Endodermal cell (in vitro differentiated cells): ENCODE data around the gene MTA2. TPM values are rescaled to one million over a fixed set of nuclear protein-coding genes. Genes with fewer than 3 reads are reported as not detected.

Experiments used
- DNase-seq: peaks from one replicate; pipeline ENCODE4 v3.0.0-alpha.2; 2017
- H3K27ac ChIP-seq: 2 replicates; pipeline ENCODE4 v1.5.1; 2013; ENCODE audit warnings: mild to moderate bottlenecking, low read depth, low read length, moderate library complexity
- H3K27me3 ChIP-seq: 2 replicates; pipeline ENCODE4 v1.6.1; 2013; ENCODE audit warnings: mild to moderate bottlenecking, low read length, moderate library complexity; ENCODE audit not compliant: insufficient read depth, control insufficient read depth, poor library complexity, severe bottlenecking
- H3K36me3 ChIP-seq: 2 replicates; pipeline ENCODE4 v1.7.0; 2013; ENCODE audit warnings: mild to moderate bottlenecking, low read length, moderate library complexity; ENCODE audit not compliant: control insufficient read depth, insufficient read depth
- H3K4me1 ChIP-seq: one replicate; pipeline ENCODE4 v1.7.0; 2013; ENCODE audit warnings: low read length; ENCODE audit not compliant: control insufficient read depth, insufficient read depth
- H3K4me3 ChIP-seq: 2 replicates; pipeline ENCODE4 v1.5.1; 2013; ENCODE audit warnings: mild to moderate bottlenecking, low read length, moderate library complexity
- H3K9ac ChIP-seq: 2 replicates; pipeline ENCODE4 v1.6.1; 2013; ENCODE audit warnings: mild to moderate bottlenecking, low read length, moderate library complexity; ENCODE audit not compliant: poor library complexity, severe bottlenecking; ENCODE audit errors: extremely low read depth
- H3K9me3 ChIP-seq: 2 replicates; pipeline ENCODE4 v1.6.1; 2013; ENCODE audit warnings: mild to moderate bottlenecking, low read length, moderate library complexity; ENCODE audit not compliant: control insufficient read depth
- H3K27ac Mint-ChIP-seq: 2 replicates; pipeline ENCODE4 v1.8.0; 2020; ENCODE audit warnings: mixed read lengths
- H3K27me3 Mint-ChIP-seq: 2 replicates; pipeline ENCODE4 v1.8.0; 2021; ENCODE audit warnings: mild to moderate bottlenecking, mixed read lengths; ENCODE audit not compliant: insufficient read depth
- H3K36me3 Mint-ChIP-seq: 2 replicates; pipeline ENCODE4 v1.8.0; 2020; ENCODE audit warnings: low read depth, mixed read lengths
- H3K4me1 Mint-ChIP-seq: 2 replicates; pipeline ENCODE4 v1.8.0; 2020; ENCODE audit warnings: mixed read lengths
- H3K4me3 Mint-ChIP-seq: 2 replicates; pipeline ENCODE4 v1.8.0; 2020; ENCODE audit warnings: mild to moderate bottlenecking, moderate library complexity, mixed read lengths
- H3K9me3 Mint-ChIP-seq: 2 replicates; pipeline ENCODE4 v1.8.0; 2020; ENCODE audit warnings: mild to moderate bottlenecking, mixed read lengths
- CTCF ChIP-seq: fragments of 200-600 bp; sonication (generic); conservative IDR thresholded peaks from 2 replicates; pipeline ENCODE4 v1.5.0; 2021; ENCODE audit warnings: antibody characterized with exemption, mild to moderate bottlenecking
- WGBS, 2 experiments: methylation state at CpG; one replicate each; pipeline versions ENCODE4 v1.1.5 to v1.1.7; 2013; ENCODE audit warnings: missing lambda C conversion rate in 2 of 2, mixed read lengths in 1 of 2; ENCODE audit not compliant: insufficient coverage in 1 of 2, insufficient read length in 1 of 2; 5-methylcytosine and 5-hydroxymethylcytosine counted together
- total RNA-seq, 2 donors: library from RNA; stranded (reverse); fragmentation: NEBNext Ultra II Directional in 1 of 2; extraction: Animal tissue kit (Norgen Biotek cat#: 25700) in 1 of 2; gene quantifications; 2 replicates in 1 of 2; 3 replicates in 1 of 2; pipeline ENCODE4 v1.2.1, GENCODE V29; 2021

Gene MTA2
- total RNA-seq, 2 donors from 2014 or later: 131 to 155 TPM

- Histone ChIP-seq H3K27me3 (no peaks in the 10 kb centered on the region), H3K27ac (no peak overlapping the region), H3K9ac (no peak overlapping the region), H3K36me3 (peaks cover 45% of the 10 kb centered on the region), H3K4me1 (peaks cover 8% of the 10 kb centered on the region), H3K4me3 (no peak overlapping the region), H3K9me3 (no peaks in the 10 kb centered on the region)
- 94 to 98% methylated on average over 6 to 14 of the region's 14 CpGs for WGBS, 2 experiments
- Mint-ChIP-seq H3K27me3 (no peaks in the 10 kb centered on the region), H3K27ac (peak overlapping the region; percentile 26), H3K4me3 (peak overlapping the region; percentile 99), H3K4me1 (peaks cover 28% of the 10 kb centered on the region), H3K9me3 (no peaks in the 10 kb centered on the region), H3K36me3 (peaks cover 51% of the 10 kb centered on the region)
- DNase-seq: no peak
- TF ChIP-seq CTCF: no peak
Measured at GRCh38 chr11:62575837-62576236, 25.8 kb downstream of the MTA2 start.

- H3K4me3 ChIP-seq: peak overlapping the region; percentile 86
- Mint-ChIP-seq H3K27ac (peak overlapping the region; percentile 77), H3K4me3 (peak overlapping the region; percentile 99), H3K4me1 (peaks cover 31% of the 10 kb centered on the region), H3K27me3 (no peaks in the 10 kb centered on the region), H3K36me3 (peaks cover 57% of the 10 kb centered on the region), H3K9me3 (no peaks in the 10 kb centered on the region)
- no peaks in the 10 kb centered on the region for H3K27me3 ChIP-seq
- H3K9ac ChIP-seq: peak overlapping the region; percentile 77
- no peak overlapping the region for H3K27ac ChIP-seq
- DNase-seq: no peak
- no peaks in the 10 kb centered on the region for H3K9me3 ChIP-seq
- no peak for TF ChIP-seq CTCF
- WGBS, 2 experiments: 86 to 88% methylated on average over 16 to 17 of the region's 17 CpGs
- peaks cover 8% of the 10 kb centered on the region for H3K4me1 ChIP-seq
- H3K36me3 ChIP-seq: peaks cover 50% of the 10 kb centered on the region
Measured at GRCh38 chr11:62575156-62575555, 26.5 kb downstream of the MTA2 start.

GRCh38 chr11:62574363-62575071 is 27.1 kb downstream of the MTA2 start:
- 13 to 23% methylated on average over 19 to 33 of the region's 33 CpGs for WGBS, 2 experiments
- Mint-ChIP-seq H3K4me3 (peak overlapping the region; percentile 99), H3K4me1 (peaks cover 32% of the 10 kb centered on the region), H3K36me3 (peaks cover 63% of the 10 kb centered on the region), H3K27me3 (no peaks in the 10 kb centered on the region), H3K9me3 (no peaks in the 10 kb centered on the region), H3K27ac (peak overlapping the region; percentile 96)
- H3K9ac ChIP-seq: peak overlapping the region; percentile 77
- no peaks in the 10 kb centered on the region for H3K27me3 ChIP-seq
- H3K4me3 ChIP-seq: peak overlapping the region; percentile 86
- H3K9me3 ChIP-seq: no peaks in the 10 kb centered on the region
- TF ChIP-seq CTCF: no peak
- H3K27ac ChIP-seq: peak overlapping the region; percentile 62
- peaks cover 54% of the 10 kb centered on the region for H3K36me3 ChIP-seq
- H3K4me1 ChIP-seq: peaks cover 8% of the 10 kb centered on the region
- DNase-seq: peak; percentile 54
